GM23338 (cell line): ENCODE data around the gene B4GALT3. TPM values are rescaled to one million over a fixed set of nuclear protein-coding genes. Genes with fewer than 3 reads are reported as not detected.

ENCODE experiments used
- ATAC-seq: fragments of 200-7000 bp; cut with Tn5 transposase; 3 replicates; pipeline ENCODE4 v1.9.1; 2020
- DNase-seq: peaks from one replicate; pipeline ENCODE4 v3.0.0-alpha.2; 2015; ENCODE audit warnings: low spot score
- H2AFZ ChIP-seq: fragments of 200-600 bp; sonication (generic); 2 replicates; pipeline ENCODE4 v1.8.0; 2016; ENCODE audit warnings: antibody characterized with exemption, mild to moderate bottlenecking, moderate library complexity
- H3F3A ChIP-seq: fragments of 200-600 bp; sonication (generic); replicated peaks from 2 replicates; pipeline ENCODE4 v1.8.0; 2017; ENCODE audit warnings: antibody characterized with exemption, mixed run types, low read depth
- H3K27ac ChIP-seq: fragments of 200-600 bp; sonication (generic); 2 replicates; pipeline ENCODE4 v1.6.1; 2016; ENCODE audit warnings: low read depth
- H3K27me3 ChIP-seq: fragments of 200-600 bp; sonication (generic); 2 replicates; pipeline ENCODE4 v1.8.0; 2016; ENCODE audit warnings: mild to moderate bottlenecking, mixed run types, moderate library complexity; ENCODE audit not compliant: insufficient read depth
- H3K36me3 ChIP-seq: fragments of 200-600 bp; sonication (generic); 2 replicates; pipeline ENCODE4 v1.8.0; 2016; ENCODE audit warnings: mild to moderate bottlenecking; ENCODE audit not compliant: insufficient read depth
- H3K4me1 ChIP-seq: fragments of 200-600 bp; sonication (generic); 2 replicates; pipeline ENCODE4 v1.8.0; 2016; ENCODE audit warnings: mild to moderate bottlenecking, moderate library complexity; ENCODE audit not compliant: insufficient read depth
- H3K4me2 ChIP-seq: fragments of 200-600 bp; sonication (generic); 2 replicates; pipeline ENCODE4 v1.7.1; 2017; ENCODE audit warnings: mixed run types
- H3K4me3 ChIP-seq: fragments of 200-600 bp; sonication (generic); 2 replicates; pipeline ENCODE4 v1.6.1; 2016; ENCODE audit warnings: mixed run types
- H3K79me2 ChIP-seq: fragments of 200-600 bp; sonication (generic); replicated peaks from 2 replicates; pipeline ENCODE4 v1.8.0; 2017; ENCODE audit warnings: mild to moderate bottlenecking; ENCODE audit not compliant: insufficient read depth
- H3K9me2 ChIP-seq: fragments of 200-600 bp; sonication (generic); 2 replicates; pipeline ENCODE4 v1.8.0; 2017; ENCODE audit not compliant: insufficient read depth
- H4K20me1 ChIP-seq: fragments of 200-600 bp; sonication (generic); replicated peaks from 2 replicates; pipeline ENCODE4 v1.8.0; 2017; ENCODE audit warnings: mild to moderate bottlenecking; ENCODE audit not compliant: insufficient read depth
- H3K27ac Mint-ChIP-seq: 2 replicates; pipeline ENCODE4 v1.8.0; 2020; ENCODE audit warnings: inconsistent platforms, mild to moderate bottlenecking, moderate library complexity, mixed read lengths
- H3K27me3 Mint-ChIP-seq: 3 replicates; pipeline ENCODE4 v1.8.0; 2022; ENCODE audit warnings: low read depth, mild to moderate bottlenecking, moderate library complexity, mixed read lengths, inconsistent platforms; ENCODE audit not compliant: insufficient read depth, poor library complexity
- H3K36me3 Mint-ChIP-seq: 3 replicates; pipeline ENCODE4 v1.8.0; 2021; ENCODE audit warnings: low read depth, mild to moderate bottlenecking, inconsistent platforms, moderate library complexity, mixed read lengths
- H3K4me1 Mint-ChIP-seq: 3 replicates; pipeline ENCODE4 v1.8.0; 2020; ENCODE audit warnings: mild to moderate bottlenecking, inconsistent platforms, mixed read lengths
- H3K4me3 Mint-ChIP-seq: 3 replicates; pipeline ENCODE4 v1.8.0; 2021; ENCODE audit warnings: moderate library complexity, mild to moderate bottlenecking, inconsistent platforms, mixed read lengths
- H3K9me3 Mint-ChIP-seq: 3 replicates; pipeline ENCODE4 v1.8.0; 2020; ENCODE audit warnings: moderate library complexity, mild to moderate bottlenecking, inconsistent platforms, mixed read lengths
- JUNB ChIP-seq: IDR thresholded peaks from one replicate; pipeline ENCODE4 v1.6.1; 2016; ENCODE audit warnings: antibody characterized with exemption; ENCODE audit not compliant: unreplicated experiment
- POLR2AphosphoS5 ChIP-seq: IDR thresholded peaks from 2 replicates; pipeline ENCODE4 v1.6.1; 2016; ENCODE audit warnings: antibody characterized with exemption, low read depth
- STAT1 ChIP-seq: IDR thresholded peaks from one replicate; pipeline ENCODE4 v1.6.1; 2016; ENCODE audit warnings: antibody characterized with exemption; ENCODE audit not compliant: unreplicated experiment
- ZNF114 ChIP-seq: fragments of 250-450 bp; sonication (Bioruptor Pico); IDR thresholded peaks from 2 replicates; pipeline ENCODE4 v1.5.0; 2020; ENCODE audit warnings: mild to moderate bottlenecking, moderate library complexity
- ZNF331 ChIP-seq: fragments of 250-450 bp; sonication (Bioruptor Pico); IDR thresholded peaks from 2 replicates; pipeline ENCODE4 v1.5.0; 2020; ENCODE audit warnings: low read depth, mild to moderate bottlenecking, moderate library complexity
- polyA plus RNA-seq: library from polyadenylated mRNA; unstranded; fragments of >200 nt; fragmentation: Nextera tagmentation; extraction: Ambion mirVana; gene quantifications from 2 replicates; pipeline ENCODE4 v1.2.1, GENCODE V29; 2016
- total RNA-seq: library from RNA; depleted of rRNA; stranded (reverse); fragments of >200 nt; shearing (Covaris generic); gene quantifications from 2 replicates; pipeline ENCODE4 v1.2.3, GENCODE V29; 2014
- TF ChIP-seq, protein P1 (sequence below), 2 experiments: fragments of 200-600 bp in 1 of 2; sonication (generic) in 1 of 2; conservative IDR thresholded peaks; 2 replicates each; pipeline versions ENCODE4 v1.5.1 to v1.6.1; 2016 to 2017; ENCODE audit warnings: antibody characterized with exemption in 2 of 2, low read depth in 2 of 2, mild to moderate bottlenecking in 2 of 2, moderate library complexity in 1 of 2

B4GALT3 gene
- total and polyA plus RNA-seq, 2 experiments from 2014 or later, result 24.2 to 35.8 TPM

DNA sequence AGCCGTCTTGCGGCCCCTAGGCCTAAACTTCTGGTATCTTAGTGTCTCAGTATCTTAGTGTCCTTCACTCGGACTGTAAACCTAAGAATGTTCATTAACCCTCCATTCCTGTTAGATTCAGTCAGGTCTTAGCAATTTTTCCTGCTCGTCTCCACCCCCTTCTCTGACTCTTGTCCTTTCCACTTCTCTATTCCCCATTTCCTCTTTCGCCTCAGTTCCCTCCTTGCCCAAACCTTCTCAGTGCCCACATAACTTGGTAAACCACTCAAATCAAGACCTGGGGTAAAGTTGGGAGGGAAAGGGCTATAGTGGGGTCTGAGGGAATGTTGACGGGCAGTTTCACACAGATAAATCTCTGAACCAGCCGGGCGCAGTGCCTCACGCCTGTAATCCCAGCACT is 37.1 kb upstream of the B4GALT3 start:
- Mint-ChIP-seq H3K9me3 (no peaks in the 10 kb centered on the region; the same call in 2 of the 3 replicates), H3K4me3 (no peak overlapping the region), H3K36me3 (peaks cover 56% of the 10 kb centered on the region), H3K4me1 (peaks cover 35% of the 10 kb centered on the region), H3K27ac (no peak overlapping the region; the same call in 1 of the 2 replicates), H3K27me3 (peaks cover 16% of the 10 kb centered on the region)
- DNase-seq (no peak), ATAC-seq (no peak)
- H4K20me1 ChIP-seq, result peaks cover 6% of the 10 kb centered on the region; the same call in 1 of the 2 replicates
- H3K4me2 ChIP-seq, result no peak overlapping the region
- peaks cover 26% of the 10 kb centered on the region for H3K4me1 ChIP-seq
- no peaks in the 10 kb centered on the region for H3K9me2 ChIP-seq
- H3K36me3 ChIP-seq, result peaks cover 47% of the 10 kb centered on the region
- no peak for TF ChIP-seq ZNF331
- no peak for TF ChIP-seq ZNF114 (CRISPR knock-in tag)
- TF ChIP-seq, protein P1, sequence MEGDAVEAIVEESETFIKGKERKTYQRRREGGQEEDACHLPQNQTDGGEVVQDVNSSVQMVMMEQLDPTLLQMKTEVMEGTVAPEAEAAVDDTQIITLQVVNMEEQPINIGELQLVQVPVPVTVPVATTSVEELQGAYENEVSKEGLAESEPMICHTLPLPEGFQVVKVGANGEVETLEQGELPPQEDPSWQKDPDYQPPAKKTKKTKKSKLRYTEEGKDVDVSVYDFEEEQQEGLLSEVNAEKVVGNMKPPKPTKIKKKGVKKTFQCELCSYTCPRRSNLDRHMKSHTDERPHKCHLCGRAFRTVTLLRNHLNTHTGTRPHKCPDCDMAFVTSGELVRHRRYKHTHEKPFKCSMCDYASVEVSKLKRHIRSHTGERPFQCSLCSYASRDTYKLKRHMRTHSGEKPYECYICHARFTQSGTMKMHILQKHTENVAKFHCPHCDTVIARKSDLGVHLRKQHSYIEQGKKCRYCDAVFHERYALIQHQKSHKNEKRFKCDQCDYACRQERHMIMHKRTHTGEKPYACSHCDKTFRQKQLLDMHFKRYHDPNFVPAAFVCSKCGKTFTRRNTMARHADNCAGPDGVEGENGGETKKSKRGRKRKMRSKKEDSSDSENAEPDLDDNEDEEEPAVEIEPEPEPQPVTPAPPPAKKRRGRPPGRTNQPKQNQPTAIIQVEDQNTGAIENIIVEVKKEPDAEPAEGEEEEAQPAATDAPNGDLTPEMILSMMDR (conservative IDR thresholded peaks at IDR 0.05; ENCODE audit: low read depth in 2 of 2), result no peak
- TF ChIP-seq STAT1, result no peak
- no peak for TF ChIP-seq JUNB
- H3K4me3 ChIP-seq, result no peak overlapping the region
- H2AFZ ChIP-seq, result no peak overlapping the region
- H3K27me3 ChIP-seq, result no peaks in the 10 kb centered on the region
- H3F3A ChIP-seq, result peaks cover 27% of the 10 kb centered on the region
- no peak overlapping the region for H3K27ac ChIP-seq
- H3K79me2 ChIP-seq, result no peaks in the 10 kb centered on the region

DNA sequence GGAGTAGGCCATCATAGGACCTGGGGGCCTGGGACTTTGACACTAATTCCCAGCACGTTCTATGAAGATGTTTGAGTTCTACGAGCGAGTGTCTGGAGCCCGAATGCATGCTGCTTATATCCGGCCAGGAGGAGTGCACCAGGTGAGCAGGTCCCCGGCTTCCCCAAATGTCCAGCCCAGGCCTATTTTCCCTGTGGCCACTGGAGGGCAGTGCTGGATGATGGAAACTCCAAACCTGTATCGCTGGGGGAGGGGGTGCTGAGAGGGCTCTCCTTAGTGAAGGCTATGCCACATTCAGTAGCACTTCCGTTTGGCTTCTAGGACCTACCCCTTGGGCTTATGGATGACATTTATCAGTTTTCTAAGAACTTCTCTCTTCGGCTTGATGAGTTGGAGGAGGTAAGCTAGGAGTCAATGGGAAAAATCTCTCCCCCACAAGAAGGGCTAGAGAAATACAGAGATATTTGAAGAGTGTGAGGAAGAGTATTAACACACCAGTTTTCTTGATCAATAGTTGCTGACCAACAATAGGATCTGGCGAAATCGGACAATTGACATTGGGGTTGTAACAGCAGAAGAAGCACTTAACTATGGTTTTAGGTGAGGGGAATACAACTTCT is 32.6 kb upstream of the B4GALT3 start:
- Histone ChIP-seq H3K36me3 (peaks cover 59% of the 10 kb centered on the region), H3K79me2 (0 out of 2 replicates have a peak, but pooled peaks cover 7% of the 10 kb centered on the region), H4K20me1 (peaks cover 9% of the 10 kb centered on the region; the same call in 1 of the 2 replicates), H3K4me1 (peaks cover 4% of the 10 kb centered on the region; the same call in 1 of the 2 replicates), H2AFZ (no peak overlapping the region), H3F3A (peaks cover 41% of the 10 kb centered on the region), H3K27me3 (no peaks in the 10 kb centered on the region), H3K4me2 (0 out of 2 replicates have a peak overlapping the region, but pooled peaks have one; percentile 11), H3K27ac (peak overlapping the region; percentile 93), H3K9me2 (no peaks in the 10 kb centered on the region), H3K4me3 (no peak overlapping the region)
- peak; percentile 100 for ATAC-seq
- peaks cover 84% of the 10 kb centered on the region for H3K36me3 Mint-ChIP-seq
- H3K27ac Mint-ChIP-seq, result peak overlapping the region; percentile 60
- peaks cover 4% of the 10 kb centered on the region for H3K27me3 Mint-ChIP-seq
- H3K4me1 Mint-ChIP-seq, result peaks cover 8% of the 10 kb centered on the region
- peak; percentile 98 for DNase-seq
- H3K4me3 Mint-ChIP-seq, result no peak overlapping the region
- no peak for TF ChIP-seq ZNF114 (CRISPR knock-in tag)
- TF ChIP-seq, protein P1 (conservative IDR thresholded peaks at IDR 0.05; ENCODE audit: low read depth in 2 of 2), result peak; percentile 95 to 97
- TF ChIP-seq POLR2AphosphoS5, result no peak
- TF ChIP-seq ZNF331, result no peak
- no peaks in the 10 kb centered on the region for H3K9me3 Mint-ChIP-seq
